Middle frontal gyrus (tissue), 1 donor: ENCODE data around the gene RANGAP1.
A peak's percentile ranks its signal among the peaks of the same experiment; 100 is the strongest.

ENCODE experiments used
- DNase-seq: peaks from one replicate; pipeline ENCODE4 v3.0.0-alpha.2; 2015; ENCODE audit warnings: low spot score; ENCODE audit errors: extremely low spot score

Gene RANGAP1

GRCh38 chr22:41285820-41286638, at the start of gene RANGAP1:
TSS of gene RANGAP1 (minus strand) at chr22:41286187. CDS start at chr22:41281044, 5,143 bp downstream.
- DNase-seq, result peak; percentile 97

- no peak for DNase-seq
These were observed 49.1 kb upstream of the RANGAP1 start for GRCh38 chr22:41334951-41335635.

- DNase-seq, result no peak
These were observed 48.2 kb upstream of the RANGAP1 start for GRCh38 chr22:41334215-41334614.

DNA sequence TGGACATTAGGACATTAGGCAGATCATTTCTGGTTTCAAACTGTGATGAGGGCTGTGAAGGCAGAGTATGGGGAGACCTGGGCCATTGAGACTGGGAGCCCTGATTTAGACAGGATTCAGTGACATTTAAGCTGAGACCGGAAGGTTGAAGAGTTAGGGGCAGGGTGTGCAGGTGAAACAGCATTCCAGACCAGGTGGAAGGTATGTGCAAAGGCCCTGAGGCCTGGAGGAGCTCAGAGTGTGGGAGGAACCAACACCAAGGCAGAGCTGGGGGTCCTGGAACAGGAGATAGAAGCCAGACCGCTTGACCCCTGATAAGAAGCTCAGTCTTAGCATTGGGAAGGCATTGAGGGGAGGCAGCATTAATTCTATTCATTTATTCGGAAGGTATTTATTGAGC, 47.8 kb upstream of the RANGAP1 start:
- no peak for DNase-seq

- no peak for DNase-seq
These were observed 46.4 kb upstream of the RANGAP1 start for GRCh38 chr22:41332217-41332939.

DNA sequence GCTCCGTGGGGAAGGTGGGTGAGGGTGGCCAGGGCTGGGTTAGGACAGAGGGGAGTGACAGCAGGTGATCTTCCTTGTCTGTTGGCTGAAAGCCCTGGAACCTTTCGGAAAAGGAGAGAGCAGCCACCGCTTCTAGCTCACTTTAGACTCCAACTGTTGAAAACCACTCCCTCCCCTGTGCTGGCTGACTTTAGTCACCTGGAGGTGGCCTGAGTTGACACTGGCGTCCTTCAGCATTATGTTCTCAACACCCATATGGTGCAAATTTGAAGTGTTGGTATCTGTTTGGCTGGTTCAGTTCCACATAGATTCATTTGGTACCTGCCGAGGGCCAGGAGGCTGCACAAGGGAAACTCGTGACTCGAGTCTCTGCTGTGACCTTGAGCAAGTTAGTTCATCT, 44.2 kb upstream of the RANGAP1 start:
- no peak for DNase-seq

DNA sequence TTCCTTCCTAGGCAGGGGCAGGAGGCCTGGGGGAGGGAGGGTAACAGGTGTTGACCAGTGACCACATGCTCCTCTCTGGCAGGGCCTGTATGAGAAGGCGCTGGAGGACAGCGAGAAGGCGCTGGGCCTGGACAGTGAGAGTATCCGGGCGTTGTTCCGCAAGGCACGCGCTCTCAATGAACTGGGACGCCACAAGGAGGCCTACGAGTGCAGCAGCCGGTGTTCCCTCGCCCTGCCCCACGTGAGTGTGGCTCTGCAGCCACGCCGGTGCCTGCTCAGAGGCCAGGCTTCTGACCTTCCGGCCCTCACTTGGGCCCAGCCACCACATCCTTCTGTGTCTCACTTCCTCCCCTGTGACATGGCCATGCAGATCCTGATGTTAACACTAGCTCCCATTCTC, 41.1 kb upstream of the RANGAP1 start:
- DNase-seq, result peak; percentile 20

GRCh38 chr22:41324821-41325528, 39.0 kb upstream of the RANGAP1 start:
- DNase-seq, result no peak

GRCh38 chr22:41320416-41321240, 34.6 kb upstream of the RANGAP1 start:
- DNase-seq, result no peak

- DNase-seq, result no peak
These were observed 29.6 kb upstream of the RANGAP1 start for GRCh38 chr22:41315586-41315985.

DNA sequence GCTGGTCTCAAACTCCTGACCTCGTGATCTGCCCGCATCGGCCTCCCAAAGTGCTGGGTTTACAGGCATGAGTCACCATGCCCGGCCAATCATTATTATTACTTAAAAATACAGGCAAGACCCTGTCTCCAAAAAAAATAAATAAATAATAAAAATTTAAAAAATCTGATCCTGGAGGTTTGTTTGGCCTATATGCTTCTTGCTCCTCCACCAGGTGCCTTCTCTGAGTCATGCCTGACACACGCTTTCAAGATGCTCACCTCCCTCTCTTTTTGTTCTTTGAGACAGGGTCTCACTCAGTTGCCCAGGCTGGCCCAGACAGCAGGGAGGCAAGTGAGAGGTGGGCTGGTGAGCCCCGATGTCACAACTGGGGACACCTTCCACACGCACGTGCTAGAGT, 28.8 kb upstream of the RANGAP1 start:
- no peak for DNase-seq

- no peak for DNase-seq
These were observed 25.5 kb upstream of the RANGAP1 start for GRCh38 chr22:41311487-41311886.

DNA sequence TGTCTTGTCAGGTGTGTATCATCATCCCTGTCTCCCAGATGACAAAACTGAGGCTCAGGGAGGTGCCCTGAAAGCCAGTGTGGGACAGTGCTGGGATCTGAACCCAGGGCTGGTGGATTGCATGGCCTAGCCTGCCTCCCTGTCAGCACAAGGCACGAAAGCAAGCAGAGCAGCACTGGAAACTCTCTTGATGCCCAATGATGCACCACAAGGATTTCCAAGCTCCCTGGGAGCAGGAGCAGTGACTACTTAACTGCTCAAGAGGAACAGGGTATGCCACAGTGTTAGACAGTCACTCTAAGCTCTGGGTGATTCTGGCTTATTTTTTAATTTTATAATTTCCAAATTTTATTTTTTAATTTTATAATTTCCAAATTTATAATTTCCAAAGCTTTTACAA, 24.3 kb upstream of the RANGAP1 start:
- no peak for DNase-seq

- no peak for DNase-seq
These were observed 22.6 kb upstream of the RANGAP1 start for GRCh38 chr22:41308544-41308947.

DNA sequence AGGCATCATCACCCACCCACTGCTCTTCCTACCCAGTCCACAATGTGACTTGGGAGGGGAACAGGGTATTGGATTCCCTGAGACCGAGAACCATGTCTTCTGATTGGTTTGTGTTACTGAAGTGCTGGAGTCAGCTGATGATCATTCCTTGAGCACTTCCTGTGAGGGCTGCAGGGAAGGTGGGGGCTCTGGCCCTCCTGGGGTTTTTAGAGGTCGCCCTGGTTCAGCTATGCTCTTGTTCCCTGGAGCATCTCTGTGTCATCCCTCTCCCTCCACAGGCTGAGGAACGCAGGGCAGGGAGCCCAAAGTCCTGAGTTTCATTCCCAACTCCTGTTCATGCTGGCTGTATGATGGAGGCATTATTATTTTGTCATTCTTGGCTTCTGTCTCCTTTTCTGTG, 22.1 kb upstream of the RANGAP1 start:
- DNase-seq, result no peak

DNA sequence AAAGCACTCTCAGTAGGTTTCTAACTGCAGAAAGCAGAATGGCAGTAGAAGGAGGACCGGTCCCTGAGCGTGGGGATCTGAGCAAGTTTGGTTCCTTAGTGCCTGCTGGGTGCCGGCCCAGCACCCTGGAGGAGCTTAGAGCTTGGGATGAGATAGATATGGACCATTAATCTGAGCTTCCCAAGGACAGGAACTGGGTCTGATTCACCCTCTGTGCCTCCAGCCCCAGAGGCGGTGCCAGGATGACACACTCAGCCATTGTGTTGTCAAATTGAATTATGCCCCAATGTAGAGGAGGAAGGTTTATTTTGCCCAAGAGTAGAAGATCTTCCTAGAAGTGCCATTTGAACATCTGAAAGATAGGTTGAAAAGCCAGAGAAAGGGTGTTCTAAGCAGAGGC, 19.7 kb upstream of the RANGAP1 start:
- no peak for DNase-seq

- no peak for DNase-seq
These were observed 16.8 kb upstream of the RANGAP1 start for GRCh38 chr22:41302811-41303210.

- no peak for DNase-seq
These were observed 16.2 kb upstream of the RANGAP1 start for GRCh38 chr22:41302021-41302767.

DNA sequence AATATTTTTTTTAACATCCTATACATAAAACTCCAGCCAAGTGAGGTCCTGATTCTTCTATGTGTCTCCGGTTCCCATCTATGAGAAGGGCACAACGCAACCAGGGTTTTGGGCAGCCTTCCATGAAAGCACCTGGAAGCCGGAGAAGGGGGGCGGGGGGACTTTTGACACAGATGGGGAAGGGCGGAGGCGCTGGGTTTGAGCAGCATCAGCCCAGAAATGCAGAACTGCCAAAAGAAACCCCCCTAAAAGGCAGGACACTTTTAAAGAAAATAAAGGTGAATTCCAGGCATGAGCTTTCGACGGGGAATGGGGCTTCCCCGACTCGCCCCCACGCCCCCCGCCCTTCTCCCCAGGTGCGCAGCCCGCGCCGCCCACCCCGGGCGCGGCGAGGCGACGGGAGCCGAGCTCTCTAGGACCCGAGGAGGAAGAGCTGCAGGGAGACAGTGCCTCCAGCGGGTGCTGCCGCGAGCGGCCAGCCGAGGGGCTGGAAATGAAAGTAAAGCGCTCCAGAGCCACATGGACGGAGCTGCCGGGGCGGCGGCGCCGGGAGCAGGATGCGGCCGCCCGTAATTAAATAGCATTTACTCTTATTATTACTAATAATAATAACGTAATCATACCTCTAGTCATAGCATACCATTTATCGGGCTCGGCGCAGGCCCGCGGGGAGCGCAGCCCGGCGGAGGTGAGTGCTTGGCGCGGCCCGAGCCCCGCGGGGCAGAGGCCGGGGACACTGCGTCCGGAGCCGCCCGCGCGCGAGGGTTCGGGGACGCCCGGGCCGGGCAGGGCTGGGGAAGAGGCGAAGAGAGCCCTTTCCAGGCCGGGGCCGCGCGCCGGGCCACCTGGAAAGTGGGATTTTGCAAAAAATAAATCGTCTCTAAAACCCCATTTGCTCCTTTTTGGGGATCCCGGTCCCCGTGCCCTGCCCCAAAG, 15.4 kb upstream of the RANGAP1 start, which contains the start of gene ZC3H7B:
Gene ZC3H7B (plus strand): TSS at position 441 of the 936 bp plus-strand sequence. CDS start 19,136 bp downstream, outside the sequence.
- DNase-seq, result peak; percentile 48
